Measurements from ENCODE around the gene HSP90AA1.

- TF ChIP-seq CTCF (IDR thresholded peaks at IDR 0.05) (no peak), NR1H2 (CRISPR knock-in tag; IDR thresholded peaks at IDR 0.05) (no peak), NFATC4 (CRISPR knock-in tag; IDR thresholded peaks at IDR 0.05) (no peak), ERG (CRISPR knock-in tag; IDR thresholded peaks at IDR 0.05) (no peak), CREB1 (CRISPR knock-in tag; IDR thresholded peaks at IDR 0.05) (no peak), ESRRA (CRISPR knock-in tag; IDR thresholded peaks at IDR 0.05; ENCODE audit: borderline replicate concordance) (no peak), ZNF512 (CRISPR knock-in tag; IDR thresholded peaks at IDR 0.05; ENCODE audit: borderline replicate concordance) (no peak), ZNF263 (CRISPR knock-in tag; IDR thresholded peaks at IDR 0.05; ENCODE audit: low read depth) (no peak), ATF2 (CRISPR knock-in tag; IDR thresholded peaks at IDR 0.05; ENCODE audit: borderline replicate concordance, low read depth) (no peak), ZNF317 (CRISPR knock-in tag; IDR thresholded peaks at IDR 0.05; ENCODE audit: borderline replicate concordance, low read depth) (no peak)
These were observed 34.0 kb upstream of the HSP90AA1 start for GRCh38 chr14:102120888-102121287.
